HL-60 (cell line): Measurements from ENCODE around the gene TSHZ3.

ENCODE experiments used
- GABPA ChIP-seq: IDR thresholded peaks from 2 replicates; pipeline ENCODE4 v1.6.1; 2012; ENCODE audit warnings: low read depth
- POLR2AphosphoS5 ChIP-seq: IDR thresholded peaks from 2 replicates; pipeline ENCODE4 v1.6.1; 2012; ENCODE audit warnings: low read depth
- SPI1 ChIP-seq: IDR thresholded peaks from 2 replicates; pipeline ENCODE4 v1.6.1; 2012; ENCODE audit warnings: low read depth, mild to moderate bottlenecking, borderline replicate concordance
- TF ChIP-seq, protein P1 (sequence below): IDR thresholded peaks from one replicate; pipeline ENCODE4 v1.5.1; 2011; ENCODE audit warnings: low read length, control low read depth, inconsistent platforms; ENCODE audit not compliant: insufficient read depth
- TF ChIP-seq, protein P2 (sequence below): IDR thresholded peaks from 2 replicates; pipeline ENCODE4 v1.6.1; 2012; ENCODE audit warnings: low read depth; ENCODE audit not compliant: insufficient replicate concordance

DNA sequence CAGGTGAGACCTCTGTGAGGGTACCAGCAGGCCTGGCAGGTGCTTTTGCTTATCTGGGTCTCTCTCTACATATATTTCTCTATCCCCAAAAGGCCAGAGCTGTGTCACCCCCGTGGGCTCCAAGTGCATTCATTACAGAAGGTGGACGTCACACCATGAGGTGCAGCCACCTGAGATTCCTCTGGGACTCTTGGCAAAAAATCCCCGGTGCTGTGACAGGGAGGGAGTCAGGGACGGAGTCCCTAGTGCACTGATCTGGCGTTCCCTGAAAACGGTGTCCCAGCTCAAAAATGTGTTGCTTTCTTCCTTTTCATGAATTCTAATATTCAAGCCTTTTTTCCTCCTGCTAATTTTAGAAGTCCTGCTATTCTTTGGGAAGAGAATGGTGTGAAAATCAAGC, 13.5 kb downstream of the TSHZ3 start:
- TF ChIP-seq, protein P1, sequence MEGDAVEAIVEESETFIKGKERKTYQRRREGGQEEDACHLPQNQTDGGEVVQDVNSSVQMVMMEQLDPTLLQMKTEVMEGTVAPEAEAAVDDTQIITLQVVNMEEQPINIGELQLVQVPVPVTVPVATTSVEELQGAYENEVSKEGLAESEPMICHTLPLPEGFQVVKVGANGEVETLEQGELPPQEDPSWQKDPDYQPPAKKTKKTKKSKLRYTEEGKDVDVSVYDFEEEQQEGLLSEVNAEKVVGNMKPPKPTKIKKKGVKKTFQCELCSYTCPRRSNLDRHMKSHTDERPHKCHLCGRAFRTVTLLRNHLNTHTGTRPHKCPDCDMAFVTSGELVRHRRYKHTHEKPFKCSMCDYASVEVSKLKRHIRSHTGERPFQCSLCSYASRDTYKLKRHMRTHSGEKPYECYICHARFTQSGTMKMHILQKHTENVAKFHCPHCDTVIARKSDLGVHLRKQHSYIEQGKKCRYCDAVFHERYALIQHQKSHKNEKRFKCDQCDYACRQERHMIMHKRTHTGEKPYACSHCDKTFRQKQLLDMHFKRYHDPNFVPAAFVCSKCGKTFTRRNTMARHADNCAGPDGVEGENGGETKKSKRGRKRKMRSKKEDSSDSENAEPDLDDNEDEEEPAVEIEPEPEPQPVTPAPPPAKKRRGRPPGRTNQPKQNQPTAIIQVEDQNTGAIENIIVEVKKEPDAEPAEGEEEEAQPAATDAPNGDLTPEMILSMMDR, result no peak
- TF ChIP-seq POLR2AphosphoS5 (no peak), SPI1 (no peak), GABPA (no peak)
- TF ChIP-seq, protein P2, sequence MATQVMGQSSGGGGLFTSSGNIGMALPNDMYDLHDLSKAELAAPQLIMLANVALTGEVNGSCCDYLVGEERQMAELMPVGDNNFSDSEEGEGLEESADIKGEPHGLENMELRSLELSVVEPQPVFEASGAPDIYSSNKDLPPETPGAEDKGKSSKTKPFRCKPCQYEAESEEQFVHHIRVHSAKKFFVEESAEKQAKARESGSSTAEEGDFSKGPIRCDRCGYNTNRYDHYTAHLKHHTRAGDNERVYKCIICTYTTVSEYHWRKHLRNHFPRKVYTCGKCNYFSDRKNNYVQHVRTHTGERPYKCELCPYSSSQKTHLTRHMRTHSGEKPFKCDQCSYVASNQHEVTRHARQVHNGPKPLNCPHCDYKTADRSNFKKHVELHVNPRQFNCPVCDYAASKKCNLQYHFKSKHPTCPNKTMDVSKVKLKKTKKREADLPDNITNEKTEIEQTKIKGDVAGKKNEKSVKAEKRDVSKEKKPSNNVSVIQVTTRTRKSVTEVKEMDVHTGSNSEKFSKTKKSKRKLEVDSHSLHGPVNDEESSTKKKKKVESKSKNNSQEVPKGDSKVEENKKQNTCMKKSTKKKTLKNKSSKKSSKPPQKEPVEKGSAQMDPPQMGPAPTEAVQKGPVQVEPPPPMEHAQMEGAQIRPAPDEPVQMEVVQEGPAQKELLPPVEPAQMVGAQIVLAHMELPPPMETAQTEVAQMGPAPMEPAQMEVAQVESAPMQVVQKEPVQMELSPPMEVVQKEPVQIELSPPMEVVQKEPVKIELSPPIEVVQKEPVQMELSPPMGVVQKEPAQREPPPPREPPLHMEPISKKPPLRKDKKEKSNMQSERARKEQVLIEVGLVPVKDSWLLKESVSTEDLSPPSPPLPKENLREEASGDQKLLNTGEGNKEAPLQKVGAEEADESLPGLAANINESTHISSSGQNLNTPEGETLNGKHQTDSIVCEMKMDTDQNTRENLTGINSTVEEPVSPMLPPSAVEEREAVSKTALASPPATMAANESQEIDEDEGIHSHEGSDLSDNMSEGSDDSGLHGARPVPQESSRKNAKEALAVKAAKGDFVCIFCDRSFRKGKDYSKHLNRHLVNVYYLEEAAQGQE, result no peak
